Renal cortex interstitium (tissue), 15 donors: ENCODE measurements around the gene IFNG. TPM values are rescaled to one million over a fixed set of nuclear protein-coding genes. Genes with fewer than 3 reads are reported as not detected.
"Not testable (repeated sequence)": the region's sequence is repeated elsewhere in the genome, so short reads cannot be mapped to it uniquely, and the experiment has no call there.

Experiments used
- DNase-seq, 11 donors: peaks; one replicate each; pipeline ENCODE4 v3.0.0-alpha.2; 2013; ENCODE audit warnings: low read depth in 9 of 11, low spot score in 4 of 11; ENCODE audit errors: extremely low read depth in 1 of 11
- long read RNA-seq, 16 experiments: transcript quantifications; one replicate each; lab custom pipeline, GENCODE V29; 2026
- polyA plus RNA-seq, 3 donors: library from polyadenylated mRNA; unstranded; fragments of 120-200 nt; gene quantifications; one replicate each; pipeline ENCODE4 v1.2.1, GENCODE V29; 2013; ENCODE audit not compliant: insufficient read length in 3 of 3

Gene IFNG
- not detected for polyA plus RNA-seq
- long read RNA-seq, donor 1, result 0 reads
- long read RNA-seq, donor 2, result 0 reads
- long read RNA-seq, donor 3, result 0 reads
- long read RNA-seq, donor 4, result 0 reads
- long read RNA-seq, donor 5, result 0 reads
- long read RNA-seq, donor 6, result 0 reads
- long read RNA-seq, donor 7, result 0 reads
- long read RNA-seq, donor 8, result 0 reads
- long read RNA-seq, donor 9, result 0 reads
- long read RNA-seq, donor 10, result 0 reads
- long read RNA-seq, donor 11, result 0 reads
- long read RNA-seq, donor 12, result 0 reads
- long read RNA-seq, donor 13, result 0 reads
- long read RNA-seq, donor 14, result 0 reads
- long read RNA-seq, donor 15, result 0 reads
- long read RNA-seq, donor 16, result 0 reads

DNA sequence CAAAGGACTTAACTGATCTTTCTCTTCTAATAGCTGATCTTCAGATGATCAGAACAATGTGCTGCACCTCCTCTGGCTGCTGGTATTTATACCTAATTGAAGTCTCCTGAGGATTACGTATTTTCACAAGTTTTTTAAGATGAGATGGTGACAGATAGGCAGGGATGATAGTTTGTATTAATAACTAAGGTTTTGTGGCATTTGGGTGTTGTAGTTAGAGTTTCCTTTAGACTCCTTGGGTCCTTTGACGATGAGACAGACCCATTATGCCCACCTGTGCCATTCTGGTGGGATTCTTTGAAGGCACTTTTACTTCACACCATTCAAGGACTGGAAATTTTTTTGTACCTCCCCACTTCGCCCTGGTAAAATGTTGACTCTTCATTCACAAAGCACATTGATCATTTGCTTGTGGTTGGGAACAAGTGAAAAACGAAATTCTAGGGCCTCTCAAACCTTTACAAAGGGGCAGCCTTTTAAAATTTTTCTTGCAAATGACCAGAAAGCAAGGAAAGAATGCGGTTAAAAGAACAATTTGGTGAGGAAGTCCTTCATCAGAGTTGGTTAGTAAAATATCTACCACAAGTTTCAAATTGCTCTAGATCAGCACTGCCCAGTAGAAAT lies at the start of gene IFNG:
TSS of gene IFNG (minus strand) at position 60 of the 624 bp plus-strand sequence. CDS start 125 bp downstream, outside the sequence.
- no peak for DNase-seq

DNA sequence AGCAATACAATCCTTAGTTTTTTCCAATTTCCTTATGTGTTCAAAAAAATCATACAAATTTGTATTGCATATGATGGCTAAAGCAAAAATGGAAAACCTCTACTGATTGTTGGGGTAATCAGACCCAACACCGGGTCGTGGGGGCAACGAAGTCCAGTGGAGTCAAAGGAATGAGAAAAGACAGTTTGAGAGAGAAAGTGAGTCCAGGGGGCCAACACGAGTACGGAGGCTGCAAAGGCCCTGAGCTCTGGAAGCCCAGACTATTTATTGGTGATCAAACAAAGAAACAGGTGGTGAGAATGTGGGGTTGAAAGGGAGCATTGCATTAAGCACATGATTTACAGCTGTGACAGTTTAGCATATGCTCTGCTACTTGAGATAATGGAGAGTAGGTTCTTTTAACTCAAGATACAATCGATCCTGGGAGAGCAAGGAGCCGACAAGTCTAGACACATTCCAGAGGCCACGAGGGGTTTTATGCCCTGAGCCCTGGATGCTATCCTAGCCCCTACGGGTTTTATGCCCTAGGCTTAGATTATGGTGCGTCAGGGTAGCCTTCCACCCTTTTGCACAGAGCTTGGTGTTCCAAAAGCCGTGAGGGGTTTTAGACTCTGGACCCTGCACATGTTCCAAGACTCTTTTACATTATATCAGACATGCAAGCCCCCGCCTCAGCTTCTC lies 49.6 kb upstream of the IFNG start:
- DNase-seq, result not testable (repeated sequence)

DNA sequence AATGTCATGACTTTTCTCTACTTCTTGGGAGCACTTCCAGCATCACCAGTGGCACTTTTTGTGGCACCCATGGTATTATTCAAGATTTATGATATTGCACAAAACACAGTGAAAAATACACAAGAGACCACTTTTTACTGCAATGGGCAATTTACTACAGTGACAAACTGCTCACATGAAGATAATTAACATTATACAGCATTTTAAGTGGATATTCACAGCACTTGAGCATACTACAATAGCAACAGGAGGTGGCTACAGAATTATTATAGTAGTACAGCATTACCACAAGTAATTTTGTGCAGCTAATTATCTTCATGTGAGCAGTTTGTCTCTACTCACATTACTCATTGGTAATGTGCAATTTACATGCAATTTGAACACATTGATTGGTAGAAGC lies 47.7 kb upstream of the IFNG start:
- DNase-seq, result no peak

DNA sequence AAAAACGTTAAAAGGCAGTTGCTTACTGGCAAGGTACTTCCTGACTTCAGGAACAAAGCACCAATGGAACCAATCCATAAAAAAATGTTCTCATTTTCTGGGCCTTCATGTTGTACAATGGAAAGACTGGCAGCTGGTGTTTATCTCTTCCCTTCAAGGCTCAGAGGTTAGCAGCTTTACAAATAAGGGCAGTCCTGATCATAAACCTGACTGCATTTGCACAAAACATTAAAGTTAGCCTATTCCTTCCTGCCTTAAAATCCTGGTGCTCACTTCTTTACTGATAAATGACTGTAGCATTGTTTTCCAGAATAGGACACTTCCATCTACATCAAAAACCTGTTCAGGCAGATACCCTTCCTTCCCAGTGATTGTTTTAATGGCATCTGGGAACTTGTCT lies 46.9 kb upstream of the IFNG start:
- no peak for DNase-seq

GRCh38 chr12:68203460-68203875 lies 43.9 kb upstream of the IFNG start:
- no peak for DNase-seq

- no peak for DNase-seq
These were observed 41.3 kb upstream of the IFNG start for GRCh38 chr12:68200854-68201253.

- DNase-seq, result no peak
These were observed 39.6 kb upstream of the IFNG start for GRCh38 chr12:68199127-68199526.

- no peak for DNase-seq
These were observed 39.1 kb upstream of the IFNG start for GRCh38 chr12:68198507-68199086.

- no peak for DNase-seq
These were observed 30.8 kb upstream of the IFNG start for GRCh38 chr12:68190301-68190700.

GRCh38 chr12:68189821-68190242 lies 30.3 kb upstream of the IFNG start:
- DNase-seq, result no peak

DNA sequence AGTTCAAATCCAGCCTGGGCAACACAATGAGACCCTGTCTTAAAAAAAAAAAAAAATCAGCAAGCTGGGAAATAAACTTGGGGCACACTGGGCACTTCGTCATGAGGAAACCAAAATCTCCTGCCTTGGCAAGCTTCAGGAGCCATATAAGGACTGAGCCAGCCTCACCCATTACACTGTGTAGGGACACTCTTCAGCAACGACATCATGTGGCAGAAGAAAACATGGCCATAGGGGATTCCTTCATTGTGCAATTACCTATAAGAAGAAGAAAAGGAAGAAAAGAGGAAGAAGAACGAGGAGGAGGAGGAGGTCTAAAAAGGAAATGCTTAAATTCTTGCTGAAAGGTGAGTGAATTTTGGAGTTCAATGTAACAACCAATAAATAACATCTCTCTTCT lies 26.1 kb upstream of the IFNG start:
- no peak for DNase-seq

GRCh38 chr12:68180792-68181744 lies 21.5 kb upstream of the IFNG start:
- no peak for DNase-seq

DNA sequence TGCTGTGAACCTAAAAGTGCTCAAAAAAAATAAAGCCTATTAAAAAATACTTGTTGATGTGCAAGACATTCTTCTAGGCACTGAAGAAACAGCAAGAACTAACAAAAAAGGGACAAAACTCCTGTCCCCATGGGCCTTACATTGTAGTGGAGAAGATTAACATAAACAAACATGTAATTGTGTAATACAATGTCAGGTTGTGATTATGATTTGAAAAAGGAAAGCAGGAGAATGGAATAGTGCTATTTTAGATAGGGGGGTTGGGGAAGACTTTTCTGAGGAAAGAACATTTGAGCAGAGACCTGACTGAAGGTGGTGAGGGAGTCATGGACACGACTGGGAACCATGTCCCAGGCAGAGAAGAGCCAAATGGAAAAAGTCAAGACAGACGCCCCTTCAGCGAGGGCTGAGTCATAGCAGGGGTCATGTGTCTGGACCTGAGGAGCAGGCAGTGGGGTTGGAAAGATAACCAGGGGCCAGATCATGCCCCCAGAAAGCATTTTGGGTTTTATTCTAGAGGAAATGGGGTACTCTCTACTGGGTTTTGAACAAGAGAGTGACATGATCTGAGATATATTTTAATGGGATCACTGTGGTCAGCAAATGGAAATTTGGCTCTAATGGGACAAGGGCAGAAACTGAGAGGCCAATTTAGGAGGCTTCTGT lies 19.4 kb upstream of the IFNG start:
- no peak for DNase-seq

DNA sequence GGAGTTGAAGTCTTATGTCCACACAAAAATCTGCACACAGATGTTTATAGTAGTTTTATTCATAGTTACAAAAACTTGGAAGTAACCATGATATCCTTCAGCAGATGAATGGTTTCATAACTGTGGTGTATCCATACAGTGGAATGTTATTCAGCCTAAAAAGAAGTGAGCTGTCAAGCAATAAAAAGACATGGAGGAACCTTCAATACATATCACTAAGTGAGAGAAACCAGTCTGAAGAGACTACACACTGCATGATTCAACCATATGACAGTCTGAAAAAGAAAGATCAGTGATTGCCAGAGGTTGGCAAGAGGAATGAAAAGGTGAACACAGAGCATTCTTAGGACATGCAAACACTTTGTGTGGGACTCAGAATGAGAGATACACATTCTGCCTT lies 18.6 kb upstream of the IFNG start:
- no peak for DNase-seq

DNA sequence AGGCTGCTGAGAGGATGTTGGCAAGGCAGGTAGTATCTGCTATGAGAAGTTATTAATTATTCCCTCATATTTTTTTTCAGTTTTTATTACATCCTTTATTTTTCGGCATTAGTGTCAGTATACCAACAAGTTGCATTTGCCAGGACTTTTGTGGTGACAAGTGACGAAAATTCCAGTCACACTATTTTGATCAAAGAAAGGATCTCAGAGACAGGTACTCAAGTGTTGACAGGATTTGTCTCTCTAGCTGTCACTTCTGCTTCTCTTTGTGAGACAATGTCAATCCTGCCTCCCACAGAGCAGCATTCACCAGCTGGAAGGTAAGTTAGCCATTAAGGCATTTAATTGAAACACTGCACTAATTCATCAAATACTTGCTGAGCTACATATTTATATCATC lies 18.0 kb upstream of the IFNG start:
- no peak for DNase-seq

DNA sequence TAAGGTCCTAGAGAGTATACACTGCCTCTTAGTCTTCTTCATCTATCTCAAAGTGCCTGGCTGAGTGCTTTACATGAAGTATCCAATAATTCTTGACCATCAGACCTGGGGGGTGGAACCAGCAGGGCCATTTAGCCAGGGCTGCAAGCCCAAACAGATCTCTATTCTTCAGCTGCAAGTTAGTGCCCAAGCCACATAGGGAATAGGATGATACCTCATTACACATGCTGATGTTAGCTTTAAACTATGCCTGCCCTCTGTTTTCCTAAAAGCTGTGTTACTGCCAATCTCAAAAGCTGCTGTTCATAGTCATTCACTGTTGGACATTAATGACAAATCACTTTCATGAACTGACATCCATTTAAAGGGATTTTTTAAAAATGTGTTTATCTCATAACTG lies 16.7 kb upstream of the IFNG start:
- DNase-seq, result no peak

DNA sequence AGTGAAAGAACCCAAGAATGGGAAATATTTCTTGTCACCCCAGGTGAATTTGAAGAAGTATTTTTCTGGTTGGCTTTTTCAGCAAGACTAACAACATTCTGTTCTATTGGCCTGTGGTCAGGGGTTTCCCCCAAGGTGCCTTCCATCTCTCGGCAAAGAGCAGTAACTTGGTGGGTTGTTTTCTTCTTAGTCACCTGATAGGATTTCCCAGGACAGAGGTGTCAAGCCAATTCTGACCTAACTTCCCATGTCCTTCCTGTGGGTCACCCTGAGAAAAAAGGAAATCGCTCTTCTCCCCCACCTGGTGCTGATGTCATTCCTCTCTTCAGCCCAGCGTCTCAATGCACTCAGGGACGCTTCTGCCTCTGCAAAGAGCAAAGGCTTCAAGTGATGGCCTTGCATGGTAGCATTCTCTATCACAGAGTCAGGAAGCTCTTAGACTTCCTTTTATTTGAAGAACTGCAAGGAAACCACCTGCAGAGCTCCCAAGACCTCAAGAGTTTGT lies 16.1 kb upstream of the IFNG start:
- DNase-seq, result no peak

GRCh38 chr12:68174761-68175160 lies 15.2 kb upstream of the IFNG start:
- not testable (repeated sequence) for DNase-seq
